CD4-positive, alpha-beta T cell treated with Interleukin-2 at 100 ng/mL for 4 hours (primary cell): ENCODE data around the gene SPECC1L.

ENCODE experiments used
- DNase-seq: peaks from one replicate; pipeline ENCODE4 v3.0.0-alpha.2; 2020; ENCODE audit warnings: low spot score

SPECC1L gene

DNA sequence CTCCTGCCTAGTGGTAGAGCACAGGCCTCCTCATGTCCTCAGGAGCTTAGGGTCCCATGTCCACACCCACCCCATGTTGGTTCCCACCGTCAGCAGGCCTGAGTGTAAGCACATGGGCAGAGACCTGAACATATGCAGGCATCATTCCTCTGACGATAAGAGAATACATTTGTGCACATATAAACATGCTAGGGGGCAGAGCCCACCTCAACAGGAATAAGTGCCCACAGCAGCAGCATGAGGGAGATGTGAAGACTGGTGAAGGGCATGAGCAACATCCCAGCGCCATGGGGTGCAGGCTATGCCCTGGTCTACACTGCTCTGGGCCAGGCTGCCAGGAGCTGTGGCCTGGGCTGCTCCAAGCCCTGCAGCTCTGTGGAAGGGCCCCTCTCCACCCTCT lies 173.6 kb downstream of the SPECC1L start:
- no peak for DNase-seq

DNA sequence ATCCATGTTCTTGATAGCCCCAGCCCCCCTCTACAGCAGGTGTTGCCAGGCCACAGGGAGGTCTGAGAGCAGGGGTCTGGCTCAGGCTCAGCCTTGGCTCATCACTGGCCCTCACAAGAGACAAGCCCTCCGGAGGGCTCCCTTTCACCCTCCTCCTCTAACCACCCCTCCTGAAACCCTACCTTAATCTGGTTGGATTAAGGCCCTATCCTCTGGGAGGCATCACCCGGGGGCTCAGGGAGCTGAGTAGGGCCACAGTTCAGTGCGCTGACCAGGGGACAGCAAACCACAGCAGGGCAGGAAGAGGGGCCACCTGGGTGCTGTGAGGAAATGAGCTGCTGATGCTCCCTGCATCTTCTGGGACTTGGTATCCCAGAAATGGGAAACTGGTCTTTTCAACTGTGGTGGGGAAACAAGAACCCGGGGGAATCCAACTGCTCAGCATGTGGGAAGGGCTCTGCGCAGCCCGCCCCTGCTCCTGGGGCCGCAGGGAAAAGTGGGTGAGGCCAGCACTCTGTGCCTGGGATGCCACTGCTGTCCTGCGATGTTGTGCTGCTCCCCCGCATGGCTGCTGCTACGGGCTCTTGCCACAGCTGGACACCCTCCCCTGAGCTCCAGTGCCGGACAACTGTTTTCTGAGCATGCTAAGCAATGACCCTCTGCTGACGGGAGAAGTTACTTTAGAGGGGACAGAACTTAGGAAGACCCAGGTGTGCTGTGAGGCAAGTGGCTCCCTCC lies 174.3 kb downstream of the SPECC1L start:
- no peak for DNase-seq

DNA sequence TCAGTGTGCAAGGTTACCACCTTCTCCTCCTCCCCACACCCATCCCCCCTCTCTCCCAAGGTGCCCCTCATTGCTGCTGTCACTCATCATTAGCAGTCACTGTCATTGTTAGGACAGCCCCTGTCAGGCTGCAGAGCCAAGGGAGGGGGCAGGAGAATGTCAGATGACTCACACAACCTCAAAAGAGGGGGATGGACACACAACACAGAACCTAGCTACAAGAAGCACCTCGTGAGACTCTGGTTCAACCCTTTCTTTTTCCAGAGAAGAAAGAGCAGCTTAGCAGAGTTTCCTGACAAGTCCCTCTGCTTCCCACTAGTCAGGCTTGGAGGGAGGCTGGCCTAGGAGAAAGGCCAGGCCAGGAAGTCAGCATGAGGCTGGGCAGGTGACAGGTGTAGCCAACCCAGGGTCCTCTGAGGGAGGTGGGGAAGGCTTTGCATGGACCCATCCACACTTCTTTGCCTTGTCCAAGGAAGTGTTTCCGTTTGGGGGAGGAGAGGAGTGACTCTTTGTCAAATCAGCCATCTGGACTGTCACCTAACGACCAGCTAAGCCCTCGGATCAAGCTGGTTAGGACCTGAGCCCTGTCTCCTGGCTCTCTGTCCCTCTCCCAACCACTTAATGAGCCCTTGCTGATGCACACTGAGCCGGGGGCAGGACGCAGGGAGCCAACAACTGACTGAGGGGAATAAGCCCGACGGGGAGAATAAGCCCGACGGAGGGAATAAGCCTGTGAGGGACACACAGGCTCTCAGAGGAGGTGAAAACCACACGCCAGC lies 175.0 kb downstream of the SPECC1L start:
- no peak for DNase-seq

DNA sequence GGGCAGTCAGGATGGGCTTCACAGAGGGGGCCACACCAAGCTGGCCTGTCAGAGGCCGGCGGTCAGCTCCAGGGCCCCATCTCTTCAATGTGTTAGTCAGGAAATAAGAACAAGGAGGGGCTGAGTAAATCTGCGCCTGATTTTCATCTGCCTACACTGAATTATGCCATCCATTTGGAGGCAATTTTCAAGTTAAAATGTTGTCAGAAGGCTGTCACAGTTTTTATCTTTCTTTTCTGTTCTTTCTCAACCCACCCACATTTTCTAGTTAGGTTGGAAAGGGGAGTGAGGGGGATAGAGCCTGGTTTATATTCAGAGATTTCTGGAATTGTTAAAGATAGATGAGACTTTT lies 175.6 kb downstream of the SPECC1L start:
- no peak for DNase-seq

DNA sequence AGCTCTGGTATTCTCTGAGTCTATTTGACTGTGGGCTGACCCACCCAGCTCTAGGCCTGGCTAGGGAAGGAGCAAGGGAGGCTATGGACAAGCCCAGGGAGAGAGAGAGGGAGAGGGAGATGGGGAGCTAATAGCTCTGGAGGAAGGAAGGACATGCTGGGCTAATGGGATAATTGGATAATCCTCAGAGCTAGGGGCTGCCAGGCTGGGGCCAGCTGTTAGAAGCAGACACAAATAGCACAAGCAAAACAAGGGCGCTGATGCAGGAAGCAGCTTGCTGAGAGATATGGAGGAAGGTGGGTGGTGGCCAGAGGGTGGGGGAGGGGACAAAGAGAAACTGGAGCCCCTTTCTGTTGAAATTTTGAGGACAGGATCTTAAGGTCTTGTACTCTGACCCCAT lies 180.0 kb downstream of the SPECC1L start:
- no peak for DNase-seq

DNA sequence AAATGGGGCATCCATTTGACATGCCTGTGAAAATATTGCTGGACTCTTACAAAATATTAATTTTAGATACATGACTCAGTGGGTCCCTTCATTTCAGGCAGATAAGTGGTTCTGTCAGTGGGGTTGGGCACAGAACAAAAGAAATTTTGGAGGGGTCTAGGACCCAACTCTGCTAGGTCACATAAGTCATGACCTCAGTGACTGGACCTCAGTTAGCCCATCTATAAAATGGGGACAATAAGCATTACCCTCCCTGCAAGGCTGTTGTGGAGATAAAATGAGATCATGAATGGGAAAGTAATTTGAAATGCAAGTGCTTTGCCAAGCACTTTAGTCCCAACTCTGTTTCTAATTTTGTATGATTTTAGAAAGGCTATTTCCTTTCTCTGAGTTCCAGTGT lies 180.5 kb downstream of the SPECC1L start:
- no peak for DNase-seq

DNA sequence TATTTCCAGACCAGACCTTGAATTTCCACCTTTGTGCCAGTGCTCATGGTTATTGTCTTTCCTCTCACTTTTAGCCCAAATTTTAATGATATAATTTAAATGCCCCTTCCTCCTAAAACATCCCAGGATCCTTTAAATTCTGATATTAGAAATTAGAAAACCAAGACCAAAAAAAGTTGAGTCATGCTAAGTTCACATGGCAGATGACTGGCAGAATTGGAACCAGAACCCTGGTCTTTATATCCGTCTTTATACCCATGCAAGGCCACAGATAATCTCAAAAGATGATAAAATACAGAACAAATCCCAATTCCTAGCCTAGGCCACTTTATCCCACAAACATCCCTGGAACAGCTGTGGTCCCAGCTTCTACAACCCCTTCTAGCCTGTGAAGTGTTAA lies 183.2 kb downstream of the SPECC1L start:
- no peak for DNase-seq

DNA sequence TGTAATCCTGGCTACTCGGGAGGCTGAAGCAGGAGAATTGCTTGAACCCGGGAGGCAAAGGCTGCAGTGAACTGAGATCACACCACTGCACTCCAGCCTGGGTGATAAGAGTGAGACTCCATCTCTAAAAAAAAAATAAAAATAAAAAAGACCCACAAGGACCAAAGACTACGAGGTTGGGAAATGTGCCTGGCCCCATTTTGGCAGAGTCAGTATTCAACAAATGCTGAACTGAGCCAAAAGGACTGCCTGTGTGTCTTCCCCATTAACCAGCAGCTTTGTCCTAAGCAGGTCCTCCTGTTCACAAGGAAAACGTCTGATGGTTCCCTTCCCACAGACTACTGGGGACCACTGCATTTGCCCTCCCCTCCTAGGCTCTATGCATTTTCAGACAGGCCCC lies 184.4 kb downstream of the SPECC1L start:
- no peak for DNase-seq

DNA sequence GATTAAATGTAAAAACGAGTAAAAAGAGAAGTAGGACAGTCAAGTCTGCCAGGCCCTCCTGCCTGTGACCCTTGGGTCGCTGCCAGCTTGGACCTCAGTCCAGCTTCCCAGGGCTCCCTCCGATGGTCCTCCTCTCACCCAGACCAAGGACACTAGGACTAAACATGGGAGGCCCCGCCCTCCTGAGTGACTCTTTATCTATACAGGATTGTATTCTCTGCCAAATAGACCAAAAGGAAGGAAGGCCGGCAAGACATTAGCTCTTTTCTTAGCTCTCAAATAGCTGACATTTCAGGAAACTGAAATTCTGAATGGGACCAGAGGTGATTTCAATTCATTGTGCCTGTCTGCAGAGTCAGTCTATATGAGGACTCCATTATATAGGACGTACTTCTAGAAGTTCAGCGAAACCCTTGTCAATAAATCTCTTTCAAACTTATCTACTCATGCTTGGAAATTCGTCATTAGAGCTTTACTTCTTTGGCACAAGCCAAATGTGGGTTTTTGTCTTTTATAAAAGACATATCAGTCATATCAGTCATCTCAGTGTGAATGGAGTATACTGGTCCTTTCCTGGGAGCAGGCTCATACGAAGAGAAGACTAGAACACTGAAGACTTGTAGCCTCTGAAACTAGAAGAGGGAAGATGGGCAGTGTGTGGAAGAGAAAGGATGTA lies 185.3 kb downstream of the SPECC1L start:
- DNase-seq: no peak

DNA sequence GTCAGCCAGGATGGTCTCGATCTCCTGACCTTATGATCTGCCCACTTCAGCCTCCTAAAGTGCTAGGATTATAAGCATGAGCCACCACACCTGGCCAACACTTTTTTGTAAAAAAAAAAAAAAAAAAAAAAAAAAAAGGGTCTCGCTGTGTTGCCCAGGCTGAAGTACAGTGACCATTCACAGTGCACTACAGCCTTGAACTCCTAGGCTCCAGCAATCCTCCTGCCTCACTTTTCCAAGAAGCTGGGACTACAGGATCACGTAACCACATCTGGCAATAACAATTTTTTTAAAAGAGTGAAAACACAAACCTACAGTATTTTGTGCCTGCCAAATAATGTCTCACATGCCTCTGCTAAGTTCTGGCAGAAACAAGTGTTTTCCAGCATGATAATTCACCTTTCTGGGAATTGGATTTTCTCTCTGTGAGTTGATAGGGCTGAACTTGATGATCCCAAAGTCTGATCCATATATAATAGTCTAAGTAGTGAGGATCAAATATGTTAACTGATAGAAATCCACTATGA lies 187.3 kb downstream of the SPECC1L start:
- DNase-seq: no peak

DNA sequence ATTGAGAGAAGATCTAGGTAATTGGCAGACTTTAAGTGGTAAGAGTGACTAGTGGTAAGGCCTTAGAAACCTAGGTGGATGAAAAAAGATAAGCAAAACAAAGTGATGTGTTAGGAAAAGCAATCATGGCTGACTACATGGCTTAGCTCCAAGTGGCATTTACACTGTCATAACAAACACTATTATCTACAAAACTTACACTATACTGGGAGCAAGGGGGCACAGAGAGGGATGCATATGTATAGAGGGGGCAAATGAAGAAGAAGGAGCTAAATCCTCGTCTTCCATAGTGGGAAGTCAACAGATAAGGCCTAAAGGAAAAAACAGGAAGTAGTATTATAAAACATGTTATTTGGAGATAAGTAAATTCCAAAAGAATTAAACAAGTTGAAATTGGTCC lies 189.3 kb downstream of the SPECC1L start:
- no peak for DNase-seq

DNA sequence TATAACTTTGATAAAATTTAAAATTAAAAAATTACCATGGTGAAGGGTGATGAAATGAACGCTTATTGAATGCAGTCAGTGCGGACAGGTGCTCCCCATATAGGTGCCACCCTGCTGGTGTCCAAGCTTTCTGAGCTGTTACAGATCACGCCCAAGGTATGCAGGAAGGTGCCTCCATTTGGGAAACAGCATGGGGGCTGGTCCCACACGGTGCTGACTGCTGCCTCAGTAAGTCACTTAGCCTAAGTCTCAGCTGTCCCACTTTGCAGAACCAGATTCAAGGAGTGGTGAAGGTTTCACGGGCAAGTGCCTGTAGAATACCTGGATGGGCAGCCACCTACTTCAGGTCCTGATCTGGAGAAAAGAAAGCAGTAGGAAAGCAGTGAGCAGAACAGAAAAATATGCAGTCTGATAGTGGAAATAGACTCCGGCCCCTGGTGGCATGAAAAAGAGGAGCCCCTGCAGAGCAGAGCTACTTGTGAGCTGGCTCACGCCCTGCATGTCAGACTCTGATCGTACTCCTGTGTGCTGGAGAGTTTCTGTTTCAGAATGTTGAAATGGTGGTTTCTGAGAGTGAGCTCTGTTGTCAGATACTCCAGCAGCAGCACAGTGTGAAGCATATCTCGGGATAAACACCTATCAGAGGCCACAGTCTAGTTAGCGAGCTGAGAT lies 189.9 kb downstream of the SPECC1L start:
- DNase-seq: no peak

DNA sequence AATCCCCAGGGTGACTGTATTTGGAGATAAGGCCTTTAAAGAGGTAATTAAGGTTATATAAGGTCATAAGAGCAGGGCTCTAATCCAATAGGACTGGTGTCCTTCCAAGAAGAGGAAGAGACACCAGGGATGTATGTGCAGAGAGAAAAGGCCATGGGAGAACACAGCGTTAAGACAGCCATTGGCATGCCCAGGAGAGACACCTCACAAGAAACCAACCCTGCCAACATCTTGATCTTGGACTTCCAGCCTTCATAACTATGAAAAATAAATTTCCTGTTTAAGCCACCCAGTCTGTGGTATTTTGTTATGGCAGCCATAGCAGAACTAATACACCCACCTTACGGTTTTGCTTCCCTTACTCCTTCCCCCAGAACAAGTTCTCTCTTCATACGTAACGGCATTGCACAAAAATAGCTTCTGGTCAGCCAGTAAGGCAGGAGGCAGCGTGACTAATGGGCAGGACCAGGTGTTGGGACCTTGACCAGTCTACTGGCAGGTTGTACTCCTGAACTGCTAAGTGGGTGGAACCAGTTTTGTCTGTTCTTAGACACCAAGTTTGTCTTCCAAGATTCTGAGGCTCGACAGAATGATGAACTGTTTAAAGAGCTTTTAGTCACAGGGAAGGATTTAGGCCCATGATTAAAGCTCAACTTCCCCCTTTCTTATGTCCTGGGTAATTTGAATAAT lies 192.6 kb downstream of the SPECC1L start:
- DNase-seq: no peak

DNA sequence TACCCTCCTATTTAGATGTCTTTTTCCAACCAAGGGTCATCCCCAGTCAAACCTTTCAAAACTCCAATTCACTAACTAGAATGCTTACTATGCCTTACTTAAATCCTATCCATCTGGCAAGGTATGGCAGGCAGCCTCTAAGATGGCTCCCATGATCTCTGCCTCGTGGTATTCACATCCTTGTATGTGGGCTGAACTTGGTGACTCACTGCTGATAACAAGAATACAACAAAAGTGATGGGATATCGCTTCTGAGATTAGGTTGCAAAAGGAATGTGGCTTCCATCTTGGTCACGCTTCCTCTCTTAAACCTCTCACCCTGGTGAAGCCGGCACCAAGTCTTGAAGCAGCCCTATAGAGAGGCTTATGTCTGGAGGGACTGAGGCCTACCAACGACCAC lies 194.9 kb downstream of the SPECC1L start:
- no peak for DNase-seq

DNA sequence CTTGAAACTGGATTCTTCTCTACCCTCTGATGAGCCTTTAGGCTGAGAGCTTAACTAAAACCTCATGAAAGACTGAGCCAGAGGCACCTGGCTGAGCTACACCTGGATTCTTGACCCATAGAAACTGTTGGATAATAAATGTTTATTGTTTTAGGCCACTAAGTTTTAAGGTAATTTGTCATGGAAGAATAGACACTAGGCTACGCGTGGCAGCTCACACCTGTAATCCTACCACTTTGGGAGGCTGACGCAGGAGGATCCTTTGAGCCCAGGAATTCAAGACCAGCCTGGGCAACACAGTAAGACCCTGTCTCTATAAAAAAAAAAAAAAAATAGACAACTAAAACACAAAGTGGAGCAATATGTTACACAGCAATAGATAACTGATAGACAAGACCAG lies 195.3 kb downstream of the SPECC1L start:
- no peak for DNase-seq

DNA sequence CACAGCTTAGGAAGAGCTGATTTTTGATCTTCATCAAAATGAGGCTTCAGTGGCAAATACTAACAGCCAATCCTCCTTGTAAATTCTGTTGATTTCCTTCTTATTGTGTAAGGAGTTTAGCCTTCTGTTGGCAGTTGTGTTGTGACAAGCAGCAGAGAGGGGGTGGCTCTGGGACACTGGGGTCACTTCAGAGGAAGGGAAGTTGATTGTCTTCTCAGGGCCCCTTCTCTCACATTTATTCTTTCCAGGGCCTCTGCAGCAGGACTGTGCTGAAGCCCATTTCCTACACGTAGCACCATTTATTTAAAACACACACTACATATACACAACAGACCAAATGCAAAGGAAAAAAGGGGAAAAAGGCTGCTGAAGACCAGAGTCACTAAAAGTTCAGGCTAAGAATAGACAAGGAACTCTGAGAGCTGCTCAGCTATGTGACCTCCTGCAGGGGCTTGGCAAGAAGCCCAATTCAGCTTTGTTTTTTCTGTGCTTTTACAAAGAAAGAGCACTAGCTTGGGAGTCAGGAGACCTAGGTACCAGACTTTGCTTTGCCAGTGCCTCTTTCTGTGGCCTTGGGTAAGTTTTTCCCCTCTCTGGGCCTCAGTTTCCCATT lies 196.2 kb downstream of the SPECC1L start:
- DNase-seq: no peak

DNA sequence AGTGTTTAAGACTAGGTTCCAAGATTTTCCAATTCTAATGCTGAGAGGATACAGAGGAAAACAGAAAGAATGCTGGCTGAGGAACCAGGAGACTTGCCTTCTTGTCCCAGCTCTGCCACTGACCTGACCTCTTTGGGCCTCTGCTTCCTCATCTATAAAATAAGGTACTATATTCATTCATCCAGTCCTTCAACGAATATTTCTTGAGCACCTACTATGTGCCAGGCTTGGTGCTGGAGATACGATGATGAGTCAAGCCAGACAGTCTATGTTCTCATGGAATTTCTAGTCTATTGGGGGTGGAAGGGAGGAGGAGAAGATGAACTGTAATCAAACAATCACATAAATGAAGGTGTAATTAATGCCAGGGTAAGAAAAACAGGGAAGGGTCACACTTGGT lies 196.7 kb downstream of the SPECC1L start:
- DNase-seq: no peak
